A549 (cell line): ENCODE measurements around the gene TNK1. TPM values are rescaled to one million over a fixed set of nuclear protein-coding genes. Genes with fewer than 3 reads are reported as not detected.
A peak's percentile ranks its signal among the peaks of the same experiment; 100 is the strongest.

Source experiments
- ATAC-seq, 2 experiments: fragments of 200-7000 bp in 1 of 2; fragments of >200 bp in 1 of 2; cut with Nextera tagmentation in 1 of 2; cut with Tn5 transposase in 1 of 2; 3 replicates each; pipeline versions ENCODE4 v1.8.0 to v1.9.1; 2018 to 2020; ENCODE audit warnings: mild to moderate bottlenecking in 1 of 2, moderate library complexity in 1 of 2
- CTCF ChIA-PET: fragments of 300-600 bp; sonication (Branson Sonifier 250); formaldehyde crosslinking; extraction: SDS; loops from one replicate; lab custom pipeline; 2021; ENCODE audit warnings: antibody characterized with exemption, inconsistent platforms; lab: Yijun Ruan, JAX
- POLR2A ChIA-PET: fragments of 350-600 bp; formaldehyde crosslinking; extraction: SDS; loops from one replicate; lab custom pipeline; 2021; ENCODE audit warnings: antibody characterized with exemption, inconsistent platforms; lab: Yijun Ruan, JAX
- DNase-seq, 2 experiments: peaks; one replicate each; pipeline versions ENCODE4 v3.0.0 to v3.0.0-alpha.2; 2011 to 2016; ENCODE audit warnings: low read depth in 1 of 2, low spot score in 1 of 2
- FAIRE-seq: peaks from 2 replicates; lab custom pipeline; 2011; peaks lifted over from hg19 to GRCh38; lab: Jason Lieb, UNC
- H3K27ac ChIP-seq, 2 experiments: fragments of >200 bp; sonication (Bioruptor Twin); formaldehyde crosslinking; 3 replicates each; pipeline ENCODE4 v1.5.1; 2016 to 2017
- H3K4me1 ChIP-seq: fragments of >200 bp; sonication (Bioruptor Twin); formaldehyde crosslinking; 3 replicates; pipeline ENCODE4 v1.6.1; 2016
- H3K4me2 ChIP-seq: fragments of >200 bp; sonication (Bioruptor Twin); formaldehyde crosslinking; 3 replicates; pipeline ENCODE4 v1.6.1; 2016
- H3K4me3 ChIP-seq: fragments of >200 bp; sonication (Bioruptor Twin); formaldehyde crosslinking; 3 replicates; pipeline ENCODE4 v1.5.1; 2016
- H3K9me3 ChIP-seq: fragments of >200 bp; sonication (Bioruptor Twin); formaldehyde crosslinking; 3 replicates; pipeline ENCODE4 v1.6.1; 2016
- CBX2 ChIP-seq: fragments of 200-600 bp; sonication (generic); IDR thresholded peaks from 2 replicates; pipeline ENCODE4 v1.6.1; 2016; ENCODE audit warnings: low read depth, mild to moderate bottlenecking, borderline replicate concordance
- CBX8 ChIP-seq: fragments of 200-600 bp; sonication (generic); IDR thresholded peaks from 2 replicates; pipeline ENCODE4 v1.6.1; 2016
- EHMT2 ChIP-seq: fragments of 200-600 bp; sonication (generic); IDR thresholded peaks from 2 replicates; pipeline ENCODE4 v1.6.1; 2016; ENCODE audit warnings: antibody characterized with exemption, low read depth, mild to moderate bottlenecking, moderate library complexity
- EP300 ChIP-seq, 2 experiments: fragments of >200 bp; sonication (Bioruptor Twin); formaldehyde crosslinking; IDR thresholded peaks; 2 replicates in 1 of 2; 3 replicates in 1 of 2; pipeline ENCODE4 v1.6.1; 2016 to 2017
- ESRRA ChIP-seq: fragments of 150-350 bp; IDR thresholded peaks from 2 replicates; pipeline ENCODE4 v1.6.1; 2014; ENCODE audit warnings: mild to moderate bottlenecking, low read length, borderline replicate concordance
- GATA3 ChIP-seq: IDR thresholded peaks from 2 replicates; pipeline ENCODE4 v1.6.1; 2012; ENCODE audit warnings: borderline replicate concordance
- HDAC2 ChIP-seq: fragments of 200-600 bp; sonication (generic); IDR thresholded peaks from 2 replicates; pipeline ENCODE4 v1.6.1; 2016
- HOXB5 ChIP-seq: fragments of 250-450 bp; sonication (Bioruptor Pico); IDR thresholded peaks from 2 replicates; pipeline ENCODE4 v1.5.0; 2020; ENCODE audit warnings: mild to moderate bottlenecking, moderate library complexity
- JUN ChIP-seq, 2 experiments: fragments of >200 bp; sonication (Bioruptor Twin); formaldehyde crosslinking; IDR thresholded peaks; 2 replicates in 1 of 2; 3 replicates in 1 of 2; pipeline ENCODE4 v1.6.1; 2016 to 2017
- JUNB ChIP-seq: fragments of >200 bp; sonication (Bioruptor Twin); formaldehyde crosslinking; IDR thresholded peaks from 2 replicates; pipeline ENCODE4 v1.6.1; 2016
- MAZ ChIP-seq: fragments of 150-350 bp; IDR thresholded peaks from 2 replicates; pipeline ENCODE4 v1.6.1; 2014; ENCODE audit warnings: antibody characterized with exemption, low read depth, low read length, borderline replicate concordance
- NPAS2 ChIP-seq: fragments of 250-450 bp; sonication (Bioruptor Pico); IDR thresholded peaks from 2 replicates; pipeline ENCODE4 v1.8.0; 2022; ENCODE audit warnings: mild to moderate bottlenecking, moderate library complexity, borderline replicate concordance
- PHF8 ChIP-seq: fragments of 200-600 bp; sonication (generic); IDR thresholded peaks from 2 replicates; pipeline ENCODE4 v1.6.1; 2016; ENCODE audit warnings: low read depth, mild to moderate bottlenecking, antibody characterized with exemption, moderate library complexity, borderline replicate concordance
- RARB ChIP-seq: fragments of 250-450 bp; sonication (Bioruptor Pico); IDR thresholded peaks from 2 replicates; pipeline ENCODE4 v1.8.0; 2021; ENCODE audit warnings: mild to moderate bottlenecking, moderate library complexity
- RNF2 ChIP-seq: fragments of 200-600 bp; sonication (generic); IDR thresholded peaks from 2 replicates; pipeline ENCODE4 v1.6.1; 2016; ENCODE audit warnings: low read depth, mild to moderate bottlenecking, antibody characterized with exemption, moderate library complexity, borderline replicate concordance
- SMC3 ChIP-seq: fragments of >200 bp; sonication (Bioruptor Twin); formaldehyde crosslinking; IDR thresholded peaks from 3 replicates; pipeline ENCODE4 v1.6.1; 2018; ENCODE audit warnings: inconsistent platforms
- TP53 ChIP-seq: fragments of 250-450 bp; sonication (Bioruptor Pico); IDR thresholded peaks from 2 replicates; pipeline ENCODE4 v1.5.0; 2021; ENCODE audit warnings: mild to moderate bottlenecking, moderate library complexity
- ZC3H11A ChIP-seq: fragments of 450-650 bp; IDR thresholded peaks from 2 replicates; pipeline ENCODE4 v1.6.1; 2014; ENCODE audit warnings: antibody characterized with exemption, mild to moderate bottlenecking
- ZSCAN20 ChIP-seq: fragments of 250-450 bp; sonication (Bioruptor Pico); IDR thresholded peaks from 2 replicates; pipeline ENCODE4 v1.8.0; 2022; ENCODE audit warnings: mild to moderate bottlenecking, moderate library complexity
- WGBS: methylation state at CpG from one replicate; pipeline ENCODE4 v1.1.6; 2017; ENCODE audit errors: missing lambda C conversion rate; 5-methylcytosine and 5-hydroxymethylcytosine counted together
- polyA plus RNA-seq, 4 experiments: library from polyadenylated mRNA; depleted of rRNA in 3 of 4; stranded (reverse); fragments of >200 nt; fragmentation: RNase III in 1 of 4; extraction: RNeasy Plus Mini Kit Qiagen cat#74134 plus additional on column Dnase treatment in 1 of 4; gene quantifications; 2 replicates in 3 of 4; 3 replicates in 1 of 4; pipeline ENCODE4 v1.2.3, GENCODE V29; 2011 to 2017
- TF ChIP-seq, protein P1 (sequence below): fragments of 250-450 bp; sonication (Bioruptor Pico); IDR thresholded peaks from 2 replicates; pipeline ENCODE4 v1.5.0; 2021; ENCODE audit warnings: mild to moderate bottlenecking, moderate library complexity, borderline replicate concordance
- TF ChIP-seq, protein P2 (sequence below): fragments of 450-650 bp; IDR thresholded peaks from 2 replicates; pipeline ENCODE4 v1.6.1; 2014; ENCODE audit warnings: antibody characterized with exemption
- TF ChIP-seq, protein P3 (sequence below): IDR thresholded peaks from 2 replicates; pipeline ENCODE4 v1.6.1; 2012; ENCODE audit warnings: low read depth, borderline replicate concordance
- TF ChIP-seq, protein P4 (sequence below): fragments of 250-450 bp; sonication (Bioruptor Pico); IDR thresholded peaks from 2 replicates; pipeline ENCODE4 v1.5.0; 2020; ENCODE audit warnings: low read depth, mild to moderate bottlenecking, moderate library complexity
- TF ChIP-seq, protein P5 (sequence below): fragments of 200-600 bp; sonication (generic); IDR thresholded peaks from 2 replicates; pipeline ENCODE4 v1.6.1; 2016; ENCODE audit warnings: antibody characterized with exemption, mild to moderate bottlenecking, moderate library complexity

Gene TNK1
- polyA plus RNA-seq, 2 of the 4 experiments (the other 2 are of a cell fraction) = 1.2 to 2.2 TPM

DNA sequence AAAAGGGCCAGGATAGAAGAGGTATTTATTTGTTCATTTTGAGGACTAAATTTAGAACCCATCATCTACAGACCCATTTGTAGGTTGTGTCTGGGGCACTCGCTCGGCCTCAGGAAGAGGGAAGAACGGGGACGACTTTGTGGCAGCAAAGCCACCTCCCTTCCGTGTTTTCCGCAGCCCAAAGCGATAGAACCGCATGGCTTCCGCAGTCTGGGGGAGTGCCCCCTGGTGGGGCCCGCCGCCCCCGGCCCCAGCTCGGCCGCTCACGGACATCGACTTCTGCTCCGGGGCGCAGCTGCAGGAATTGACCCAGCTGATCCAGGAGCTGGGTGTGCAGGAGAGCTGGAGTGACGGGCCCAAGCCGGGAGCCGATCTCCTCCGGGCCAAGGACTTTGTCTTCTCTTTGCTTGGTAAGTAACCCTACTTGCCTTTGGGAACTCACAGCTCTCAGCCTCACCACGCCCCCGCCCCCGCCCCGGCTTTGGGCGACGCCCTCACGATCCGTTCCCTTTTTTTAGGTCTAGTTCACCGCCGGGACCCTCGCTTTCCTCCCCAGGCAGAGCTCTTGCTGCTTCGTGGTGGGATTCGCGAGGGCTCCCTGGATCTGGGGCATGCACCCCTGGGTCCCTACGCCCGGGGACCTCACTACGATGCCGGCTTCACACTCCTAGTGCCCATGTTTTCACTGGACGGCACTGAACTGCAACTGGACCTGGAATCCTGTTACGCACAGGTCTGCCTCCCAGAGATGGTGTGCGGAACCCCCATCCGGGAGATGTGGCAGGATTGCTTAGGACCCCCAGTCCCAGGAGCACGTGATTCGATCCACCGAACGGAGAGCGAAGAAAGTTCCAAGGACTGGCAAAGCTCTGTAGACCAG is 55.0 kb downstream of the TNK1 start:
- ChIA-PET CTCF (interaction anchor here (0.8 to 17.0 kb wide), 48 partner anchors 11 to 484 kb away, joined by 3 to 342 read pairs (median 9); partner anchors contain the start of genes CHRNB1, KCTD11, PLSCR3 and SENP3), POLR2A (interaction anchor here (0.9 to 3.0 kb wide), 14 partner anchors 8 to 252 kb away, joined by 3 to 31 read pairs (median 4); partner anchors contain the start of genes MPDU1, PLSCR3, POLR2A and SLC35G6)
- WGBS = 33% methylated on average over 40 of the region's 49 CpGs
- ATAC-seq (peak; percentile 37 to 48), FAIRE-seq (no peak), DNase-seq (peak; percentile 59 to 65)
- H3K4me3 ChIP-seq = peak overlapping the region; percentile 55
- peak overlapping the region; percentile 62 to 85 for H3K27ac ChIP-seq
- peak overlapping the region; percentile 86 for H3K4me2 ChIP-seq
- TF ChIP-seq PHF8 = 0 out of 2 replicates have a peak, but pooled peaks have one; percentile 19
- TF ChIP-seq RARB (CRISPR knock-in tag) = no peak
- TF ChIP-seq RNF2 = peak; percentile 64; the same call in 1 of the 2 replicates
- peaks cover 30% of the 10 kb centered on the region for H3K4me1 ChIP-seq
- no peaks in the 10 kb centered on the region for H3K9me3 ChIP-seq

DNA sequence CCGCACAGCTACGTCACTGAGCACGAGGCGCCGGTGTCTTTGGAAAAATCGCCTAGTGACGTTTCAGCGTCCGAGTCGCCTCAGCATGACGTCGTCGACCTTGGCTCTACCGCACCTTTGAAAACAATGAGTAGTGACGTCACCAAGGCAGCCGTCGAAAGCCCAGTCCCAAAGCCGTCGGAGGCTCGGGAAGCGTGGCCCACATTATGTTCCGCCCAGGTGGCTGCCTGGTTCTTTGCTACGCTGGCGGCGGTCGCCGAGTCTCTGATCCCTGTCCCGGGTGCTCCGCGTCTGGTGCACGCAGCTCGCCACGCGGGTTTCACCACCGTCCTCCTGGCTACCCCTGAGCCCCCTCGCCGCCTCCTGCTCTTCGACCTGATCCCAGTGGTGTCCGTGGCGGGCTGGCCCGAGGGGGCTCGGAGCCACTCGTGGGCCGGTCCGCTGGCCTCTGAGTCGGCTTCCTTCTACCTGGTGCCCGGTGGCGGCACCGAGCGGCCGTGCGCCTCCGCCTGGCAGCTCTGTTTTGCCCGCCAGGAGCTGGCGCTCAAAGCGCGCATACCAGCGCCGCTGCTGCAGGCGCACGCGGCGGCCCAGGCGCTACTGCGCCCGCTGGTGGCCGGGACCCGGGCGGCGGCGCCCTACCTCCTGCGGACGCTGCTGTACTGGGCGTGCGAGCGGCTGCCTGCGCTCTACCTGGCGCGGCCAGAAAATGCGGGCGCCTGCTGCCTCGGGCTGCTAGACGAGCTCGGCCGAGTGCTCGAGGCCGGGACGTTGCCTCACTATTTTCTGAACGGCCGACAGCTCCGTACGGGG is 55.9 kb downstream of the TNK1 start:
- FAIRE-seq (peak; percentile 68), ATAC-seq (peak; percentile 70 to 86), DNase-seq (peak; percentile 87 to 92)
- Histone ChIP-seq H3K4me2 (peak overlapping the region; percentile 86), H3K27ac (peak overlapping the region; percentile 52 to 85), H3K4me3 (peak overlapping the region; percentile 55), H3K4me1 (peaks cover 31% of the 10 kb centered on the region), H3K9me3 (no peaks in the 10 kb centered on the region)
- 30% methylated on average over 36 of the region's 92 CpGs for WGBS
- CTCF ChIA-PET = interaction anchor here (0.6 to 17.0 kb wide), 70 partner anchors 11 to 483 kb away, joined by 3 to 342 read pairs (median 6); partner anchors contain the start of genes CHRNB1, KCTD11, NLGN2 and PLSCR3
- POLR2A ChIA-PET = interaction anchor here (0.6 to 3.0 kb wide), 12 partner anchors 18 to 251 kb away, joined by 3 to 31 read pairs (median 4); partner anchors contain the start of genes PLSCR3, POLR2A, SLC35G6 and TMEM256
- TF ChIP-seq, protein P1, sequence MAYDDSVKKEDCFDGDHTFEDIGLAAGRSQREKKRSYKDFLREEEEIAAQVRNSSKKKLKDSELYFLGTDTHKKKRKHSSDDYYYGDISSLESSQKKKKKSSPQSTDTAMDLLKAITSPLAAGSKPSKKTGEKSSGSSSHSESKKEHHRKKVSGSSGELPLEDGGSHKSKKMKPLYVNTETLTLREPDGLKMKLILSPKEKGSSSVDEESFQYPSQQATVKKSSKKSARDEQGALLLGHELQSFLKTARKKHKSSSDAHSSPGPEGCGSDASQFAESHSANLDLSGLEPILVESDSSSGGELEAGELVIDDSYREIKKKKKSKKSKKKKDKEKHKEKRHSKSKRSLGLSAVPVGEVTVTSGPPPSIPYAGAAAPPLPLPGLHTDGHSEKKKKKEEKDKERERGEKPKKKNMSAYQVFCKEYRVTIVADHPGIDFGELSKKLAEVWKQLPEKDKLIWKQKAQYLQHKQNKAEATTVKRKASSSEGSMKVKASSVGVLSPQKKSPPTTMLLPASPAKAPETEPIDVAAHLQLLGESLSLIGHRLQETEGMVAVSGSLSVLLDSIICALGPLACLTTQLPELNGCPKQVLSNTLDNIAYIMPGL (CRISPR knock-in tag) = no peak
- no peak for TF ChIP-seq ZSCAN20 (CRISPR knock-in tag)
- no peak for TF ChIP-seq JUNB
- TF ChIP-seq EHMT2 = no peak
- TF ChIP-seq RARB (CRISPR knock-in tag) = no peak
- TF ChIP-seq HOXB5 = no peak
- no peak for TF ChIP-seq ESRRA
- TF ChIP-seq NPAS2 = peak; percentile 75; the same call in 1 of the 2 replicates
- TF ChIP-seq CBX8 = no peak
- TF ChIP-seq, protein P2, sequence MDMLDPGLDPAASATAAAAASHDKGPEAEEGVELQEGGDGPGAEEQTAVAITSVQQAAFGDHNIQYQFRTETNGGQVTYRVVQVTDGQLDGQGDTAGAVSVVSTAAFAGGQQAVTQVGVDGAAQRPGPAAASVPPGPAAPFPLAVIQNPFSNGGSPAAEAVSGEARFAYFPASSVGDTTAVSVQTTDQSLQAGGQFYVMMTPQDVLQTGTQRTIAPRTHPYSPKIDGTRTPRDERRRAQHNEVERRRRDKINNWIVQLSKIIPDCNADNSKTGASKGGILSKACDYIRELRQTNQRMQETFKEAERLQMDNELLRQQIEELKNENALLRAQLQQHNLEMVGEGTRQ = no peak
- TF ChIP-seq, protein P3, sequence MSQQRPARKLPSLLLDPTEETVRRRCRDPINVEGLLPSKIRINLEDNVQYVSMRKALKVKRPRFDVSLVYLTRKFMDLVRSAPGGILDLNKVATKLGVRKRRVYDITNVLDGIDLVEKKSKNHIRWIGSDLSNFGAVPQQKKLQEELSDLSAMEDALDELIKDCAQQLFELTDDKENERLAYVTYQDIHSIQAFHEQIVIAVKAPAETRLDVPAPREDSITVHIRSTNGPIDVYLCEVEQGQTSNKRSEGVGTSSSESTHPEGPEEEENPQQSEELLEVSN = peak; percentile 83
- TF ChIP-seq SMC3 = peak; percentile 98
- TF ChIP-seq ZC3H11A = no peak
- peak in 1 of 2 experiments; percentile 75; a peak in 2 of 5 replicates for TF ChIP-seq JUN (IDR thresholded peaks at IDR 0.05)
- no peak; the same call in 1 of the 2 replicates for TF ChIP-seq RNF2
- TF ChIP-seq, protein P4, sequence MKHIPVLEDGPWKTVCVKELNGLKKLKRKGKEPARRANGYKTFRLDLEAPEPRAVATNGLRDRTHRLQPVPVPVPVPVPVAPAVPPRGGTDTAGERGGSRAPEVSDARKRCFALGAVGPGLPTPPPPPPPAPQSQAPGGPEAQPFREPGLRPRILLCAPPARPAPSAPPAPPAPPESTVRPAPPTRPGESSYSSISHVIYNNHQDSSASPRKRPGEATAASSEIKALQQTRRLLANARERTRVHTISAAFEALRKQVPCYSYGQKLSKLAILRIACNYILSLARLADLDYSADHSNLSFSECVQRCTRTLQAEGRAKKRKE = no peak
- no peak for TF ChIP-seq TP53
- TF ChIP-seq GATA3 = no peak
- no peak for TF ChIP-seq CBX2
- TF ChIP-seq, protein P5, sequence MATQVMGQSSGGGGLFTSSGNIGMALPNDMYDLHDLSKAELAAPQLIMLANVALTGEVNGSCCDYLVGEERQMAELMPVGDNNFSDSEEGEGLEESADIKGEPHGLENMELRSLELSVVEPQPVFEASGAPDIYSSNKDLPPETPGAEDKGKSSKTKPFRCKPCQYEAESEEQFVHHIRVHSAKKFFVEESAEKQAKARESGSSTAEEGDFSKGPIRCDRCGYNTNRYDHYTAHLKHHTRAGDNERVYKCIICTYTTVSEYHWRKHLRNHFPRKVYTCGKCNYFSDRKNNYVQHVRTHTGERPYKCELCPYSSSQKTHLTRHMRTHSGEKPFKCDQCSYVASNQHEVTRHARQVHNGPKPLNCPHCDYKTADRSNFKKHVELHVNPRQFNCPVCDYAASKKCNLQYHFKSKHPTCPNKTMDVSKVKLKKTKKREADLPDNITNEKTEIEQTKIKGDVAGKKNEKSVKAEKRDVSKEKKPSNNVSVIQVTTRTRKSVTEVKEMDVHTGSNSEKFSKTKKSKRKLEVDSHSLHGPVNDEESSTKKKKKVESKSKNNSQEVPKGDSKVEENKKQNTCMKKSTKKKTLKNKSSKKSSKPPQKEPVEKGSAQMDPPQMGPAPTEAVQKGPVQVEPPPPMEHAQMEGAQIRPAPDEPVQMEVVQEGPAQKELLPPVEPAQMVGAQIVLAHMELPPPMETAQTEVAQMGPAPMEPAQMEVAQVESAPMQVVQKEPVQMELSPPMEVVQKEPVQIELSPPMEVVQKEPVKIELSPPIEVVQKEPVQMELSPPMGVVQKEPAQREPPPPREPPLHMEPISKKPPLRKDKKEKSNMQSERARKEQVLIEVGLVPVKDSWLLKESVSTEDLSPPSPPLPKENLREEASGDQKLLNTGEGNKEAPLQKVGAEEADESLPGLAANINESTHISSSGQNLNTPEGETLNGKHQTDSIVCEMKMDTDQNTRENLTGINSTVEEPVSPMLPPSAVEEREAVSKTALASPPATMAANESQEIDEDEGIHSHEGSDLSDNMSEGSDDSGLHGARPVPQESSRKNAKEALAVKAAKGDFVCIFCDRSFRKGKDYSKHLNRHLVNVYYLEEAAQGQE = no peak
- no peak for TF ChIP-seq EP300 (IDR thresholded peaks at IDR 0.05)
- TF ChIP-seq MAZ = no peak; the same call in 1 of the 2 replicates
- no peak; the same call in 1 of the 2 replicates for TF ChIP-seq HDAC2
